ENCODE data around the gene HSPA14. TPM values are rescaled to one million over a fixed set of nuclear protein-coding genes. Genes with fewer than 3 reads are reported as not detected.

HSPA14 gene
- total and polyA plus RNA-seq, 2 of the 8 experiments (the other 6 are each of a cell fraction or from before 2014, with no cell fraction given): 20.5 to 36.4 TPM

DNA sequence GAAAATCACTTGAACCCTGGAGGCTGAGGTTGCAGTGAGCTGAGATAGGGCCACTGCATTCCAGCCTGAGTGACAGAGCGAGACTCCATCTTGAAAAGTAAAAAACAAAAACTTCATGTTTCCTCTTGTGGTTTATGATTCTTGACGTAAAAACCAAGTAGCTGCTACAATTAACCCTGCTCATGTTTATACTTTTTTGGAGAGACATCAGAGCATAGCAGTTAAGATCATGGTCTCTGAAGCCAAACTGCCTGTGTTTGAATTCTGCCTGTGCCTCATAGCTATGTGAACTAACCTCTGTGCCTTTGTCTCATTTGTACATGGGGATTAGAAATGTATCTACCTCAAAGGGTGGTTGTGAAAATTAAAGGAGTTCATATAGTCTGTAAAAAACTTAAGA, 67.8 kb downstream of the HSPA14 start:
- H3K18ac ChIP-seq (ENCODE audit: extremely low read depth, low read length): no peak overlapping the region
- H3K27me3 ChIP-seq (replicated peaks in 1 of 4; ENCODE audit: control insufficient read depth in 3 of 4, extremely low read depth in 1 of 4, insufficient read depth in 3 of 4, low read length in 3 of 4): no peaks in the 10 kb centered on the region
- H3K56ac ChIP-seq (replicated peaks; ENCODE audit: insufficient read length, low read depth, low read length): no peak overlapping the region
- H3K4me1 ChIP-seq (replicated peaks in 1 of 4; ENCODE audit: control insufficient read depth in 3 of 4, insufficient read depth in 4 of 4, low read length in 3 of 4): no peaks in the 10 kb centered on the region
- H3K9me3 ChIP-seq (ENCODE audit: insufficient read depth in 2 of 2, low read depth in 1 of 2, low read length in 1 of 2): peaks cover 3 to 5% of the 10 kb centered on the region in 2 experiments; a peak in 1 of 4 replicates
- no peak overlapping the region for H4K5ac ChIP-seq (ENCODE audit: insufficient read length, low read depth, low read length)
- no peak overlapping the region for H3K27ac ChIP-seq (ENCODE audit: low read depth, low read length)
- no peaks in the 10 kb centered on the region for H4K20me1 ChIP-seq (replicated peaks in 1 of 2; ENCODE audit: control insufficient read depth in 1 of 2, insufficient read depth in 2 of 2, low read length in 2 of 2)
- TF ChIP-seq SUZ12 (IDR thresholded peaks at IDR 0.05; ENCODE audit: low read length) (no peak), TBP (IDR thresholded peaks at IDR 0.05; ENCODE audit: low read depth, low read length) (no peak), CTBP2 (IDR thresholded peaks at IDR 0.05; ENCODE audit: borderline replicate concordance, insufficient read depth, insufficient read length, low read length) (no peak)
- TF ChIP-seq, protein P1, sequence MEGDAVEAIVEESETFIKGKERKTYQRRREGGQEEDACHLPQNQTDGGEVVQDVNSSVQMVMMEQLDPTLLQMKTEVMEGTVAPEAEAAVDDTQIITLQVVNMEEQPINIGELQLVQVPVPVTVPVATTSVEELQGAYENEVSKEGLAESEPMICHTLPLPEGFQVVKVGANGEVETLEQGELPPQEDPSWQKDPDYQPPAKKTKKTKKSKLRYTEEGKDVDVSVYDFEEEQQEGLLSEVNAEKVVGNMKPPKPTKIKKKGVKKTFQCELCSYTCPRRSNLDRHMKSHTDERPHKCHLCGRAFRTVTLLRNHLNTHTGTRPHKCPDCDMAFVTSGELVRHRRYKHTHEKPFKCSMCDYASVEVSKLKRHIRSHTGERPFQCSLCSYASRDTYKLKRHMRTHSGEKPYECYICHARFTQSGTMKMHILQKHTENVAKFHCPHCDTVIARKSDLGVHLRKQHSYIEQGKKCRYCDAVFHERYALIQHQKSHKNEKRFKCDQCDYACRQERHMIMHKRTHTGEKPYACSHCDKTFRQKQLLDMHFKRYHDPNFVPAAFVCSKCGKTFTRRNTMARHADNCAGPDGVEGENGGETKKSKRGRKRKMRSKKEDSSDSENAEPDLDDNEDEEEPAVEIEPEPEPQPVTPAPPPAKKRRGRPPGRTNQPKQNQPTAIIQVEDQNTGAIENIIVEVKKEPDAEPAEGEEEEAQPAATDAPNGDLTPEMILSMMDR (IDR thresholded peaks at IDR 0.05; ENCODE audit: control extremely low read depth in 1 of 3, insufficient read depth in 1 of 3, low read depth in 1 of 3, low read length in 3 of 3): no peak
- H4K8ac ChIP-seq (ENCODE audit: extremely low read depth, insufficient read depth, low read length): no peak overlapping the region
- FAIRE-seq (no peak), DNase-seq (ENCODE audit: low read depth in 1 of 2, low spot score in 2 of 2) (no peak)
- WGBS, 2 experiments (ENCODE audit: extremely low coverage in 1 of 2, insufficient coverage in 1 of 2, insufficient read length in 1 of 2, insufficient replicate concordance in 2 of 2, low coverage in 1 of 2, low lambda C conversion rate in 2 of 2, missing lambda C conversion rate in 1 of 2): 94% methylated on average over 2 of the region's 2 CpGs; no CpG with 5 or more reads in 1 of the 2 experiments
- H3K9ac ChIP-seq (replicated peaks in 1 of 4; ENCODE audit: extremely low read depth in 1 of 4, low read depth in 3 of 4, low read length in 3 of 4): no peak overlapping the region
- H2AFZ ChIP-seq (ENCODE audit: low read length): no peak overlapping the region
- H3K4me2 ChIP-seq (ENCODE audit: insufficient read depth in 1 of 2, low read depth in 2 of 2, low read length in 2 of 2): no peak overlapping the region
- ChIA-PET CTCF (ENCODE audit: partially characterized antibody) (interaction anchor here (1.2 to 1.6 kb wide), 4 partner anchors 11 to 369 kb away, joined by 3 to 6 read pairs (median 5); no protein-coding TSS in a partner anchor), POLR2A (ENCODE audit: partially characterized antibody) (no interaction called here)
- no peak overlapping the region for H2BK120ac ChIP-seq (replicated peaks; ENCODE audit: low read depth, low read length)
- no peak overlapping the region for H3K23ac ChIP-seq (ENCODE audit: insufficient read length)
- H2BK12ac ChIP-seq (ENCODE audit: low read depth, low read length): no peak overlapping the region
- H2BK20ac ChIP-seq (ENCODE audit: low read length): no peak overlapping the region
- H3K23me2 ChIP-seq (ENCODE audit: low read depth, low read length): no peaks in the 10 kb centered on the region
- no peak overlapping the region for H3K14ac ChIP-seq (ENCODE audit: insufficient read length)
- no peaks in the 10 kb centered on the region for H3K79me2 ChIP-seq (ENCODE audit: control insufficient read depth in 1 of 2, insufficient read depth in 2 of 2, low read length in 2 of 2)
- no peaks in the 10 kb centered on the region for H3K79me1 ChIP-seq (ENCODE audit: low read depth, low read length)
- no peak overlapping the region for H3K4ac ChIP-seq (replicated peaks; ENCODE audit: insufficient read length, low read depth, low read length)
- H2AK5ac ChIP-seq (ENCODE audit: low read depth, low read length): no peak overlapping the region
- H3K36me3 ChIP-seq (ENCODE audit: control insufficient read depth in 2 of 4, insufficient read depth in 4 of 4, low read length in 3 of 4): peaks cover 0 to 89% (median 47%) of the 10 kb centered on the region in 4 experiments; a peak in 7 of 8 replicates
- H2BK15ac ChIP-seq (ENCODE audit: low read length): no peak overlapping the region
- no peak overlapping the region for H2BK5ac ChIP-seq (ENCODE audit: low read depth, low read length)
- H3K4me3 ChIP-seq (ENCODE audit: extremely low read depth in 1 of 4, insufficient read depth in 2 of 4, low read depth in 3 of 4, low read length in 4 of 4): no peak overlapping the region
- no peak overlapping the region for H4K91ac ChIP-seq (replicated peaks; ENCODE audit: insufficient read length, low read length)

Data from H1 (cell line).